PC-3 (cell line): ENCODE data around the gene ORMDL2. TPM values are rescaled to one million over a fixed set of nuclear protein-coding genes. Genes with fewer than 3 reads are reported as not detected.

ENCODE experiments used
- ATAC-seq: fragments of 200-7000 bp; cut with Tn5 transposase; 2 replicates; pipeline ENCODE4 v1.9.1; 2020; ENCODE audit warnings: mild to moderate bottlenecking, moderate library complexity
- BruUV-seq: library from RNA; stranded (reverse); fragments of 400-500 nt; replicated peaks from 2 replicates; lab custom pipeline; 2021; lab: Mats Ljungman, UMichigan
- CTCF ChIA-PET: fragments of 300-600 bp; sonication (Branson Sonifier 250); formaldehyde crosslinking; loops from one replicate; lab custom pipeline; 2022; ENCODE audit warnings: antibody characterized with exemption; lab: Charles Lee
- POLR2A ChIA-PET: fragments of 300-600 bp; sonication (Branson Sonifier 250); formaldehyde crosslinking; loops from one replicate; lab custom pipeline; 2022; ENCODE audit warnings: antibody characterized with exemption; ENCODE audit not compliant: unreplicated experiment; lab: Charles Lee
- DNase-seq: peaks from one replicate; pipeline ENCODE4 v3.0.0-alpha.2; 2015
- H2AFZ ChIP-seq: fragments of 300-600 bp; sonication (generic); 2 replicates; pipeline ENCODE4 v1.6.0; 2016; ENCODE audit warnings: antibody characterized with exemption, low read length
- H3F3A ChIP-seq: fragments of 300-600 bp; sonication (generic); one replicate; pipeline ENCODE4 v1.6.0; 2017; ENCODE audit warnings: antibody characterized with exemption, low read length, control low read depth, mild to moderate bottlenecking; ENCODE audit not compliant: unreplicated experiment
- H3K27ac ChIP-seq: fragments of 300-600 bp; sonication (generic); 2 replicates; pipeline ENCODE4 v1.5.1; 2016; ENCODE audit warnings: mild to moderate bottlenecking, low read length
- H3K27me3 ChIP-seq: fragments of 300-600 bp; sonication (generic); 2 replicates; pipeline ENCODE4 v1.6.1; 2016; ENCODE audit warnings: low read length, mixed read lengths
- H3K36me3 ChIP-seq: fragments of 300-600 bp; sonication (generic); 2 replicates; pipeline ENCODE4 v1.6.1; 2016; ENCODE audit warnings: low read depth, mixed run types, low read length, mixed read lengths
- H3K4me1 ChIP-seq: fragments of 300-600 bp; sonication (generic); 2 replicates; pipeline ENCODE4 v1.5.1; 2016; ENCODE audit warnings: low read length; ENCODE audit not compliant: insufficient read depth
- H3K4me2 ChIP-seq: fragments of 300-600 bp; sonication (generic); 2 replicates; pipeline ENCODE4 v1.6.0; 2016; ENCODE audit warnings: low read length
- H3K4me3 ChIP-seq: fragments of 300-600 bp; sonication (generic); 2 replicates; pipeline ENCODE4 v1.5.1; 2016; ENCODE audit warnings: mild to moderate bottlenecking, low read length, mixed read lengths
- H3K79me2 ChIP-seq: fragments of 300-600 bp; sonication (generic); 2 replicates; pipeline ENCODE4 v1.6.1; 2017; ENCODE audit warnings: low read length, mixed read lengths
- H3K9ac ChIP-seq: fragments of 300-600 bp; sonication (generic); 2 replicates; pipeline ENCODE4 v1.6.0; 2016; ENCODE audit warnings: mild to moderate bottlenecking, low read length
- H3K9me2 ChIP-seq: fragments of 300-600 bp; sonication (generic); replicated peaks from 2 replicates; pipeline ENCODE4 v1.6.1; 2016; ENCODE audit warnings: mixed run types, low read length, mixed read lengths
- H3K9me3 ChIP-seq: fragments of 300-600 bp; sonication (generic); 2 replicates; pipeline ENCODE4 v1.6.1; 2016; ENCODE audit warnings: low read length, mixed read lengths
- H4K20me1 ChIP-seq: fragments of 300-600 bp; sonication (generic); 2 replicates; pipeline ENCODE4 v1.6.1; 2016; ENCODE audit warnings: low read length, mixed read lengths
- EZH2 ChIP-seq: fragments of 300-600 bp; sonication (generic); IDR thresholded peaks from one replicate; pipeline ENCODE4 v1.6.1; 2017; ENCODE audit warnings: antibody characterized with exemption, mild to moderate bottlenecking, low read length; ENCODE audit not compliant: unreplicated experiment
- EZH2phosphoT487 ChIP-seq: fragments of 300-600 bp; sonication (generic); IDR thresholded peaks from 2 replicates; pipeline ENCODE4 v1.6.1; 2018; ENCODE audit warnings: mild to moderate bottlenecking, antibody characterized with exemption, low read length, borderline replicate concordance
- intact Hi-C: fragments of 100-400 bp; cut with micrococcal nuclease; formaldehyde crosslinking; loops from 2 replicates; pipeline ENCODE4 v1.9.0; 2023
- total RNA-seq: library from RNA; depleted of rRNA; stranded (reverse); fragments of >200 nt; gene quantifications from 2 replicates; pipeline ENCODE4 v1.2.3, GENCODE V29; 2014
- TF ChIP-seq, protein P1 (sequence below): fragments of 300-600 bp; sonication (generic); conservative IDR thresholded peaks from 2 replicates; pipeline ENCODE4 v1.5.1; 2017; ENCODE audit warnings: antibody characterized with exemption, low read depth, mild to moderate bottlenecking, low read length

The ORMDL2 gene
- total RNA-seq, 1 experiment from 2014 or later: 19.2 TPM

DNA sequence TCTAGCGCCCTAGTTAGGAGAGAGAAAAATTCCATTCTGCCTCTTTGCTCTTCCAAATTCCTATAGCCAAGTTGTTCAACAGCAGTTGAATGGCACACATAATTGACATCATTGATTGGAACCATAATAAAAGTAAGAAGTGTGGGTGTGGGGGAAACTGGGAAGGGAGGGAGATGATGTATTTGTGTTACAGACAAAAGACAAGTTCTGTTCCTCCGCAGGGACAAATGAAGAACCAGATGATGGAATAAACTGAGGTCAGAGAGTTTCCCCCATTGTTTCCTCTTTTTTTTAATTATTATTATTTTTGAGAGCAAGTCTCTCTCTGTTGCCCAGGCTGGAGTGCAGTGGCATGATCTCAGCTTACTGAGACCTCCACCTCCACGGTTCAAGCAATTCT lies 40.0 kb upstream of the ORMDL2 start:
- no peak overlapping the region for H3K4me2 ChIP-seq
- no peaks in the 10 kb centered on the region for H4K20me1 ChIP-seq
- H3K9me3 ChIP-seq: no peaks in the 10 kb centered on the region
- no peaks in the 10 kb centered on the region for H3K27me3 ChIP-seq
- BruUV-seq: no TSS peak
- H3K27ac ChIP-seq: no peak overlapping the region
- H3K79me2 ChIP-seq: no peaks in the 10 kb centered on the region
- TF ChIP-seq, protein P1, sequence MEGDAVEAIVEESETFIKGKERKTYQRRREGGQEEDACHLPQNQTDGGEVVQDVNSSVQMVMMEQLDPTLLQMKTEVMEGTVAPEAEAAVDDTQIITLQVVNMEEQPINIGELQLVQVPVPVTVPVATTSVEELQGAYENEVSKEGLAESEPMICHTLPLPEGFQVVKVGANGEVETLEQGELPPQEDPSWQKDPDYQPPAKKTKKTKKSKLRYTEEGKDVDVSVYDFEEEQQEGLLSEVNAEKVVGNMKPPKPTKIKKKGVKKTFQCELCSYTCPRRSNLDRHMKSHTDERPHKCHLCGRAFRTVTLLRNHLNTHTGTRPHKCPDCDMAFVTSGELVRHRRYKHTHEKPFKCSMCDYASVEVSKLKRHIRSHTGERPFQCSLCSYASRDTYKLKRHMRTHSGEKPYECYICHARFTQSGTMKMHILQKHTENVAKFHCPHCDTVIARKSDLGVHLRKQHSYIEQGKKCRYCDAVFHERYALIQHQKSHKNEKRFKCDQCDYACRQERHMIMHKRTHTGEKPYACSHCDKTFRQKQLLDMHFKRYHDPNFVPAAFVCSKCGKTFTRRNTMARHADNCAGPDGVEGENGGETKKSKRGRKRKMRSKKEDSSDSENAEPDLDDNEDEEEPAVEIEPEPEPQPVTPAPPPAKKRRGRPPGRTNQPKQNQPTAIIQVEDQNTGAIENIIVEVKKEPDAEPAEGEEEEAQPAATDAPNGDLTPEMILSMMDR: no peak
- TF ChIP-seq EZH2phosphoT487 (no peak), EZH2 (no peak)
- H3F3A ChIP-seq: no peaks in the 10 kb centered on the region
- ChIA-PET CTCF (no interaction called here), POLR2A (no interaction called here)
- DNase-seq (no peak), ATAC-seq (no peak)
- intact Hi-C loops: no loop called here
- no peak overlapping the region for H3K4me3 ChIP-seq
- H2AFZ ChIP-seq: no peak overlapping the region
- no peaks in the 10 kb centered on the region for H3K4me1 ChIP-seq
- no peaks in the 10 kb centered on the region for H3K9me2 ChIP-seq
- no peak overlapping the region for H3K9ac ChIP-seq
- peaks cover 38% of the 10 kb centered on the region for H3K36me3 ChIP-seq

DNA sequence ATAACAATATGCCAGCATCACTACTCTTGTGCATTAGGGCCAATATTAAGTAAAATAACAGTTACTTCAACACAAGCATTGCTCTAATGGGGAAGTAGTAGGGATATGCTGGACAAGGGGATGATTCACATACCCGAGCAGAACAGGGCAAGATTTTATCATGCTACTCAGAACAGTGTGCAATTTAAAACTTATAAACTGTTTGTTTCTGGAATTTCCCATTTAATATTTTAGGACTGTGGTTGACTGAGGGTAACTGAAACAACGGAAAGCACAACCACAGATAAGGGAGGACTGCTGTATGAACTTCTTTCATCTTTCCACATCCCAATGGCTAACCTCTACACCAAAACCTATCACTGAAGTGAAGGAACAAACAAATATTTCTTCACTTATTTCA lies 37.2 kb upstream of the ORMDL2 start:
- no TSS peak for BruUV-seq
- CTCF ChIA-PET: no interaction called here
- no peak overlapping the region for H3K27ac ChIP-seq

DNA sequence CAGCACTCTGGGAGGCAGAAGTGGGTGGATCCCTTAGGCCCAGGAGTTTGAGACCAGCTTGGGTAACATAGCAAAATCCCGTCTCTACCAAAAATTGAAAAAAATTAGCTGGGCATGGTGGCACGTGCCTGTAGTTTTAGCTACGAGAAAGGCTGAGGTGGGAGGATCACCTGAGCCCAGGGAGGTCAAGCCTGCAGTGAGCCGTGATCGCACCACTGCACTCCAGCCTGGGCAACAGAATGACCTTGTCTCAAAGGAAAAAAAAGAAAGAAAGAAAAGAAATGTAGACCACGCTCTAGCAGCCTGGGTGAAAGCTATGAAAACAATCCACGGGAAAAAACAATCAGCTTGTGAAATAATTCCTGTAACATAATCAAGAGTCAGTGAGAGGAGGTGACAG lies 29.3 kb upstream of the ORMDL2 start:
- Histone ChIP-seq H3K4me1 (no peaks in the 10 kb centered on the region), H3F3A (no peaks in the 10 kb centered on the region), H3K9me2 (no peaks in the 10 kb centered on the region), H3K4me2 (no peak overlapping the region), H3K36me3 (peaks cover 59% of the 10 kb centered on the region), H3K9ac (no peak overlapping the region), H3K27me3 (no peaks in the 10 kb centered on the region), H3K9me3 (no peaks in the 10 kb centered on the region), H3K27ac (no peak overlapping the region), H3K4me3 (no peak overlapping the region), H3K79me2 (no peaks in the 10 kb centered on the region), H2AFZ (no peak overlapping the region), H4K20me1 (no peaks in the 10 kb centered on the region)
- no peak for TF ChIP-seq EZH2
- TF ChIP-seq, protein P1: no peak
- TF ChIP-seq EZH2phosphoT487: no peak
- POLR2A ChIA-PET: no interaction called here
- CTCF ChIA-PET: no interaction called here
- BruUV-seq: no TSS peak
- no peak for ATAC-seq
- DNase-seq: no peak
- intact Hi-C loops: no loop called here

More for the DNA sequence above, 37.2 kb upstream of the ORMDL2 start:
- Histone ChIP-seq H2AFZ (no peak overlapping the region), H3K27me3 (no peaks in the 10 kb centered on the region), H4K20me1 (no peaks in the 10 kb centered on the region), H3K9me2 (no peaks in the 10 kb centered on the region), H3F3A (no peaks in the 10 kb centered on the region), H3K79me2 (no peaks in the 10 kb centered on the region), H3K4me3 (no peak overlapping the region), H3K9ac (no peak overlapping the region), H3K36me3 (peaks cover 58% of the 10 kb centered on the region), H3K4me2 (no peak overlapping the region), H3K4me1 (no peaks in the 10 kb centered on the region), H3K9me3 (no peaks in the 10 kb centered on the region)
- TF ChIP-seq EZH2: no peak
- ATAC-seq (no peak), DNase-seq (no peak)
- intact Hi-C loops: no loop called here
- POLR2A ChIA-PET: no interaction called here
